ENCODE results near the gene BEND5. TPM values are rescaled to one million over a fixed set of nuclear protein-coding genes. Genes with fewer than 3 reads are reported as not detected.

The BEND5 gene
- total and polyA plus RNA-seq, 2 of the 8 experiments (the other 6 are each of a cell fraction or from before 2014, with no cell fraction given) = 3.8 to 7.5 TPM

DNA sequence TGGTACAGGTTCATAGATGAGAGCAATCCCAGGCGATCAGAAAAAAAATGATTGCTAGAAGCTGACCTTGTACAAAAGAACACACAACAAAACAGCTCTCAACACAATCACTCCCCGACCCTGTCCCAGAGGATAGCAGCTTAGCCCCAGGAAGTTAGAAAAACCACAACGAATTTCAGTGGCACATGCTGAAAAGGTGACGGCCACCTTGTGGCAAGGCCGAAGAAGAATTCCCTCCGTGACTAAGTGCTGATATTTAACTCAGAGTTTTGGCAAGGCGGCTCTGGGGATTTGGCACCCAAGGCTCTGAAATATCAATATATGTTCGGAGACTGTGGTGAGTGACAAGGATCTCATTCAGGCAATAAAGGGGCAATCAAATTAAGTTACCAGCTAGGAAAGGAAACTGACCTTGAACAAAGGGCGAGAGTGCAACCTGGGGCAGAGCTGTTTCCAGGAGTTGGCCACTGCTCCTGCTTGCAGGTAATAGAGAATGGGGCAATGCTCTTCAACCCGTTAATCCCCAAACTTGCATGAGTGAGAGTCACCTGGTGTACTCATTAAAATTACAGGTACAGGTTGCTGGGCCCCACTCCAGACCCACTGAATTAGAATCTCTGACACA lies 96.2 kb downstream of the BEND5 start:
- H2BK15ac ChIP-seq (ENCODE audit: low read length) = 0 out of 2 replicates have a peak overlapping the region, but pooled peaks have one; percentile 13
- H4K8ac ChIP-seq (ENCODE audit: extremely low read depth, insufficient read depth, low read length) = no peak overlapping the region
- H2AFZ ChIP-seq (ENCODE audit: low read length) = no peak overlapping the region
- no peaks in the 10 kb centered on the region for H4K20me1 ChIP-seq (replicated peaks in 1 of 2; ENCODE audit: control insufficient read depth in 1 of 2, insufficient read depth in 2 of 2, low read length in 2 of 2)
- CTCF ChIA-PET (ENCODE audit: partially characterized antibody) = interaction anchor here (0.6 to 12.3 kb wide), 22 partner anchors 8 to 383 kb away, joined by 3 to 225 read pairs (median 4); no protein-coding TSS in a partner anchor
- DNase-seq (ENCODE audit: low read depth in 1 of 2, low spot score in 2 of 2) (no peak), FAIRE-seq (peak; percentile 58)
- H3K9ac ChIP-seq (replicated peaks in 1 of 4; ENCODE audit: extremely low read depth in 1 of 4, low read depth in 3 of 4, low read length in 3 of 4) = no peak overlapping the region
- H3K36me3 ChIP-seq (ENCODE audit: control insufficient read depth in 2 of 4, insufficient read depth in 4 of 4, low read length in 3 of 4) = no peaks in the 10 kb centered on the region
- no peaks in the 10 kb centered on the region for H3K23me2 ChIP-seq (ENCODE audit: low read depth, low read length)
- H3K23ac ChIP-seq (ENCODE audit: insufficient read length) = no peak overlapping the region
- POLR2A ChIA-PET (ENCODE audit: partially characterized antibody) = no interaction called here
- H3K18ac ChIP-seq (ENCODE audit: extremely low read depth, low read length) = no peak overlapping the region
- TF ChIP-seq, protein P1, sequence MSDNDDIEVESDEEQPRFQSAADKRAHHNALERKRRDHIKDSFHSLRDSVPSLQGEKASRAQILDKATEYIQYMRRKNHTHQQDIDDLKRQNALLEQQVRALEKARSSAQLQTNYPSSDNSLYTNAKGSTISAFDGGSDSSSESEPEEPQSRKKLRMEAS (IDR thresholded peaks at IDR 0.05) = peak; percentile 87
- TF ChIP-seq TCF12 (IDR thresholded peaks at IDR 0.05; ENCODE audit: low read depth, low read length) (no peak), CTCF (IDR thresholded peaks at IDR 0.05; ENCODE audit: control extremely low read depth in 1 of 3, insufficient read depth in 1 of 3, low read depth in 1 of 3, low read length in 3 of 3) (peak; percentile 31 to 44 (median 38)), E2F6 (IDR thresholded peaks at IDR 0.05) (peak; percentile 91), RAD21 (IDR thresholded peaks at IDR 0.05 in 1 of 2, conservative IDR thresholded peaks at IDR 0.05 in 1 of 2; ENCODE audit: low read depth in 2 of 2, low read length in 2 of 2) (peak; percentile 29 to 43; a peak in 2 of 4 replicates)
- no peak overlapping the region for H3K4ac ChIP-seq (replicated peaks; ENCODE audit: insufficient read length, low read depth, low read length)
- WGBS, 2 experiments (ENCODE audit: extremely low coverage in 1 of 2, insufficient coverage in 1 of 2, insufficient read length in 1 of 2, insufficient replicate concordance in 2 of 2, low coverage in 1 of 2, low lambda C conversion rate in 2 of 2, missing lambda C conversion rate in 1 of 2) = 76% methylated on average over 10 of the region's 10 CpGs; no CpG with 5 or more reads in 1 of the 2 experiments
- no peak overlapping the region for H4K91ac ChIP-seq (replicated peaks; ENCODE audit: insufficient read length, low read length)
- H3K79me1 ChIP-seq (ENCODE audit: low read depth, low read length) = no peaks in the 10 kb centered on the region
- H2AK5ac ChIP-seq (ENCODE audit: low read depth, low read length) = no peak overlapping the region
- H3K4me3 ChIP-seq (ENCODE audit: extremely low read depth in 1 of 4, insufficient read depth in 2 of 4, low read depth in 3 of 4, low read length in 4 of 4) = no peak overlapping the region
- H3K4me2 ChIP-seq (ENCODE audit: insufficient read depth in 1 of 2, low read depth in 2 of 2, low read length in 2 of 2) = no peak overlapping the region
- no peak overlapping the region for H2BK12ac ChIP-seq (ENCODE audit: low read depth, low read length)
- peaks cover 0 to 5% (median 2%) of the 10 kb centered on the region in 4 experiments; a peak in 3 of 7 replicates for H3K4me1 ChIP-seq (replicated peaks in 1 of 4; ENCODE audit: control insufficient read depth in 3 of 4, insufficient read depth in 4 of 4, low read length in 3 of 4)
- H4K5ac ChIP-seq (ENCODE audit: insufficient read length, low read depth, low read length) = no peak overlapping the region
- H3K56ac ChIP-seq (replicated peaks; ENCODE audit: insufficient read length, low read depth, low read length) = no peak overlapping the region
- H2BK20ac ChIP-seq (ENCODE audit: low read length) = no peak overlapping the region
- H2BK120ac ChIP-seq (replicated peaks; ENCODE audit: low read depth, low read length) = no peak overlapping the region
- H3K27me3 ChIP-seq (replicated peaks in 1 of 4; ENCODE audit: control insufficient read depth in 3 of 4, extremely low read depth in 1 of 4, insufficient read depth in 3 of 4, low read length in 3 of 4) = peaks cover 0 to 2% (median 0%) of the 10 kb centered on the region in 4 experiments; a peak in 1 of 7 replicates
- no peak overlapping the region for H3K27ac ChIP-seq (ENCODE audit: low read depth, low read length)
- H2BK5ac ChIP-seq (ENCODE audit: low read depth, low read length) = no peak overlapping the region
- no peaks in the 10 kb centered on the region for H3K9me3 ChIP-seq (ENCODE audit: insufficient read depth in 2 of 2, low read depth in 1 of 2, low read length in 1 of 2)
- H3K14ac ChIP-seq (ENCODE audit: insufficient read length) = no peak overlapping the region
- H3K79me2 ChIP-seq (ENCODE audit: control insufficient read depth in 1 of 2, insufficient read depth in 2 of 2, low read length in 2 of 2) = no peaks in the 10 kb centered on the region

Measured in H1 (cell line).